Measurements from ENCODE around the gene CRB3. TPM values are rescaled to one million over a fixed set of nuclear protein-coding genes. Genes with fewer than 3 reads are reported as not detected.

The CRB3 gene
- total and polyA plus RNA-seq, 9 of the 15 experiments (the other 6 are each of a cell fraction or from before 2014, with no cell fraction given): 0.49 TPM; not detected in 8

- no peaks in the 10 kb centered on the region for H3K9me1 ChIP-seq (ENCODE audit: control insufficient read depth, insufficient read depth, low read length)
- WGBS (ENCODE audit: insufficient coverage, low coverage, missing lambda C conversion rate): 68% methylated on average over 2 of the region's 4 CpGs
- no peaks in the 10 kb centered on the region for H3K27me3 ChIP-seq (ENCODE audit: control insufficient read depth in 2 of 2, insufficient read depth in 2 of 2, low read length in 2 of 2)
- no peak overlapping the region for H3K9ac ChIP-seq (ENCODE audit: insufficient read depth in 1 of 2, low read depth in 2 of 2, low read length in 2 of 2)
- H3K9me3 ChIP-seq (replicated peaks; ENCODE audit: control insufficient read depth, insufficient read depth, low read depth, low read length): no peaks in the 10 kb centered on the region
- intact Hi-C loops (cut with micrococcal nuclease) (no loop called here), in situ Hi-C loops (cut with MboI) (no loop called here)
- H3K36me3 ChIP-seq (ENCODE audit: control insufficient read depth, insufficient read depth, low read length): peaks cover 5% of the 10 kb centered on the region; the same call in 2 of the 3 replicates
- TF ChIP-seq RCOR1 (IDR thresholded peaks at IDR 0.05; ENCODE audit: borderline replicate concordance in 1 of 2, low read depth in 2 of 2, low read length in 2 of 2) (peak in 1 of 2 experiments; percentile 38; a peak in 1 of 4 replicates), KDM1A (IDR thresholded peaks at IDR 0.05) (peak in 1 of 2 experiments; percentile 39; a peak in 2 of 4 replicates), POLR2AphosphoS2 (IDR thresholded peaks at IDR 0.05; ENCODE audit: low read length) (no peak), MAFK (IDR thresholded peaks at IDR 0.05; ENCODE audit: low read length) (no peak), NR2C1 (IDR thresholded peaks at IDR 0.05) (no peak), NR2C1 (tag; IDR thresholded peaks at IDR 0.05) (no peak), RBM25 (IDR thresholded peaks at IDR 0.05; ENCODE audit: low read depth, low read length, severe bottlenecking) (peak; percentile 95), BCOR (IDR thresholded peaks at IDR 0.05) (peak; percentile 71), ADNP (tag; IDR thresholded peaks at IDR 0.05) (peak; percentile 67; the same call in 1 of the 2 replicates), NFXL1 (CRISPR knock-in tag; IDR thresholded peaks at IDR 0.05) (no peak), CBX1 (IDR thresholded peaks at IDR 0.05; ENCODE audit: low read depth) (0 out of 2 replicates have a peak, but pooled peaks have one; percentile 32), KLF13 (tag; IDR thresholded peaks at IDR 0.05; ENCODE audit: borderline replicate concordance, low read depth) (no peak), DDX20 (tag; IDR thresholded peaks at IDR 0.05; ENCODE audit: low read depth) (no peak), ZNF165 (CRISPR knock-in tag; IDR thresholded peaks at IDR 0.05; ENCODE audit: borderline replicate concordance) (no peak), POLR2G (IDR thresholded peaks at IDR 0.05; ENCODE audit: low read depth, low read length) (no peak), ZNF146 (CRISPR knock-in tag; IDR thresholded peaks at IDR 0.05; ENCODE audit: unreplicated experiment) (no peak)
- FAIRE-seq (no peak), ATAC-seq (no peak), DNase-seq (ENCODE audit: extremely low read depth in 1 of 4, low spot score in 3 of 4) (no peak)
- H4K20me1 ChIP-seq (replicated peaks; ENCODE audit: control insufficient read depth, insufficient read depth, low read length): no peaks in the 10 kb centered on the region
- no peak overlapping the region for H3K4me3 ChIP-seq
- no peak overlapping the region for H3K27ac ChIP-seq (ENCODE audit: extremely low read depth, low read depth, low read length)
- POLR2A ChIA-PET: no interaction called here
- H3K4me2 ChIP-seq (ENCODE audit: insufficient read depth, low read length): no peak overlapping the region
- no peaks in the 10 kb centered on the region; a peak in 1 of 5 replicates for H3K4me1 ChIP-seq (replicated peaks in 1 of 2; ENCODE audit: control insufficient read depth in 2 of 2, insufficient read depth in 2 of 2, low read length in 2 of 2)
- CTCF ChIA-PET (ENCODE audit: low intra/inter-chr PET ratio): no interaction called here
- no peaks in the 10 kb centered on the region for H3K79me2 ChIP-seq (ENCODE audit: control insufficient read depth, insufficient read depth, low read length)
- no peak overlapping the region for H2AFZ ChIP-seq (ENCODE audit: low read depth, low read length)
- BruUV-seq (replicated peaks): no TSS peak
Observed at GRCh38 chr19:6439743-6440142, 24.3 kb upstream of the CRB3 start.

Data from K562 (cell line).